NOMO-1 treated with DMSO at 0.1 percent for 48 hours (cell line): Measurements from ENCODE around the gene NKD2.

Experiments
- DNase-seq: peaks from one replicate; lab custom pipeline; 2025; ENCODE audit not compliant: unreplicated experiment; lab: John Stamatoyannopoulos, UW

The NKD2 gene

GRCh38 chr5:978054-978453 is 30.5 kb upstream of the NKD2 start:
- DNase-seq: no peak

DNA sequence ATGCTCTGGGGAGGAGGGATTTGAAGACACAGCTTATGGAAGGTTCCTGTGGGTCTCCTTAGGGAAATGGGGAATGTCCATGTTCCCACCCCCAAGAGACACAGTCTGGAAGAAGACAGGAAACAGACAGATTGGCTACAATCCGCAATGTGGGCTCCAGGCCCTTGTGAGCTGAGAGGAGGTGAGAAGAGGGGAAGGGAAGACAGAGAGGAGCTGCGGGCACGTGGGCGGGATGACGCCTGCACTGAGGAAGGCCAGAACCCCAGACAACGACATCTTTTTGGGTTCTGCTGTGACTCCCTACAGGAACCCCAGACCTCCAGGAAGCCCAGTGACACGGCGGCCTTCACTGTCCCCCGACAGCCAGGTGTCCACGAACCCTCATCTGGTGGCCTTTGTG is 29.9 kb upstream of the NKD2 start:
- DNase-seq: no peak

- DNase-seq: no peak
Observed at GRCh38 chr5:979100-979817, 29.3 kb upstream of the NKD2 start.

DNA sequence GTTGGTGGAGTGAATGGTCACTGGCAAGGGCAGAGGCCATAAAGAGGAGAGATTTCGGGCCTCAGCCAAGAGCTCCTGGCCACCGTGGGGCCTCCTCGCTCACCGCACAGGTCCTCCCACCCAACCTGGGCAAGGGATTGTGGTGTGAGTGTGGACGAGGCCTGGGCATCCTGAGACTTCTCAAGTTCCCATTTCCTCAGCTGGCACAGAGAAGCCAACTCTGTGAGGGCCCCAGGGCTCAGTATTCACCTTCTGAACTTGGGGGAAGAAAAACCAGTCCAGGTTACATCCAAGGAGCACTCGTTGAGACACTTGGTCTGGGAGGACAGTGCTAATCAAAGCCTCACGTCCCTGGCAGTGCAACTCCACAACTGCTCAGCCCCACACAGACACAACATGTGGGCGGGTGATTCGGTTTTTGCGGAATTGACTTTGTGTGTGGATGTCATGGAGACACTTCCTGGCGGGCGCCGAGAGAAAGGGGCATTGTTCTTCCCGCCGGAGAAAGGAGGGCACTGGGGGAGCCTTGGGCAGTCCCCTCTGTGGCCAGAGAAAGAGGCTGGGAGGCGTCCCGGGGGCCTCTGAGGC is 28.5 kb upstream of the NKD2 start:
- DNase-seq: no peak

GRCh38 chr5:980966-981365 is 27.6 kb upstream of the NKD2 start:
- DNase-seq: no peak

DNA sequence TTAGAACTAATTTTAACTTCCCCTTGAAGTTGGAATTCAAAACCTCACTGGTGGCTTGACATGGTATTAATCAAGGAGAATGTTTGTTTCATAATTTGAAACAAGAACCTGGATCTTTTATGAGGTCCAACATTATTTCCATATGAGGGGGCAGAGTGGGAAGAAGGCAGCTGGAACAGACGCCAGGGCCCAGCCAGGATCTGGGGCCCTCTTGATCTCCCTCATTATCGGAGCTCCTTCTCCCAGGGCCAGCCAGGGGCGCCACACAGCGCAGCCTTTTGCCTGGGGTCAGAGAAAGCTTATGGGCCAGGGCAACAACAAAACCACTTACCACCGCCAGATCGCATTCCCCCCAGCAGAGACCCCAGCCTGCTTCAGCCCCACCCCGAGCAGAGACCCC is 27.1 kb upstream of the NKD2 start:
- peak; percentile 25 for DNase-seq

DNA sequence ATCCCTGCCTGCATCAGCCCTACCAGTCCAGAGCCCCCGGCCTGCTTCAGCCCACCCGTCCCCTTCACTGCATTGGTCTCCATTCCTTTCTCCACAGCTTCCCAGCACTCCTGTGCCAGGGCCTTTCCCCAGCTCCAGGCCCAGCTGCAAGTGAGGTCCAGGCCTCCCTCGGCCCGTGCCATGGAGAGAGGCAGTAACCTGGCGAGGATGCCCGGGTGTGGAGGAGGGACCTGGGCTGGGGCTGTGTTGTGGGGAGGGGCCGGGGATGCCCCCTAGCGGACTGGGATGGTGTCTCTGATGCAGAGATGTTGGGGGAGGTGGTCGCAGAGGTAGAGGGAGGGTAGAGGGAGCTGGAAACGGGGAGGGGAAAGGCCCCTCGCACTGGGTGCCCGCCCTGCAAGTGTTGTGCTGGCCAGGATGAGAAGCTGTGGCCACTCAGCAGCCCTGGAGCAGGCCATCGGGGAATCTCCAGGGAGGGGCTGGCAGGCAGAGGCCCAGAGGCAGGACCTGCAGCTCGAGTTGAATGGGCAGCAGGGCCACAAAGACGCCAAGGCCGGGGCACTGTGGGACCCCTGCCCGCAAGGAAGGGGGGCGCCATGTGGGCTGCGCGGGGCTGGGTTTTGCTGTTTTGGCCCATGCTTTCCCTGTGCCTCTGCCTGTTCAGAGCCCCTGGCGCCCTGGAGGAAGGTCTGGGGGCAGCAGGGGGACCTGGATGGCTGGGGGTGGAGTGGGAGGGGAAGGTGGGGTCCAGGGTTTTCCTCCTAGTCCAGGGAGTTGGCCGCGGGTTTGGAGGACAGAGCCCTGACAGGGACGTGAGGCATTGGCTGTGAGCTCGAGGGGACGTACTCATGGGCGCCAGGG is 26.0 kb upstream of the NKD2 start:
- DNase-seq: no peak

DNA sequence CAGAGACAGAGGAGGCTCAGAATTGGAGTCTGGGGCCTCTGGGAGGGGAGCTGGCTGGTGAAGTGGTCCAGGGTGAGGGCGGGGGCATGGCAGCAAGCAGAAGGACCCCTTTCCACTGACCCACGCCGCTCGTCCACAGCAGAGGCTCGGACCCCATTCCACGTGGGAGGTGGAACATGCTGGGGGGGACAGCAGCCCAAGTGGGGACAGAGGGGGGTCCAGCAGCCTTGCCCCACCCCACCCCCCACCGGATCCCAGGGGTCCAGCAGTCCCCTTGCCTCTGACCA is 25.4 kb upstream of the NKD2 start:
- DNase-seq: no peak

GRCh38 chr5:983568-983967 is 25.0 kb upstream of the NKD2 start:
- no peak for DNase-seq

- no peak for DNase-seq
Observed at GRCh38 chr5:984774-985173, 23.8 kb upstream of the NKD2 start.

DNA sequence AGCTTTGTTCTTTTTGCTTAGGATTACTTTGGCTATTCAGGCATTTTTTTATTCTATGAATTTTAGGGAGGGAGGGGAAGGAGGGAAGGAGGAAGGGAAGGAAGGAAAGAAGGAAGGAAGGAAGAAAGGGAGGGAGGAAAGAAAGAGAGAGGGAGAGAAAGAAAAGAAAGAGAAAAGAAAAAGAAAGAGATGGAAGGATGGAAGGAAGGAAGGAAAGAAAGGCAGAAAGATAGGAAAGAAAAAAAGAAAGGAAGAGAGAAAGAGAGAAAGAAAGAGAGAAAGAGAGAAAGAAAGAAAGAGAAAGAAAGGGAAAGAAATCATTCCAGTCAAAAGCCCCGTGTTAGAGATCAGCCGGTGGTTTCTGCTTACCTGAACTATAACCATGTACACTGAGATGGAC is 20.8 kb upstream of the NKD2 start:
- no peak for DNase-seq

- DNase-seq: no peak
Observed at GRCh38 chr5:988322-988721, 20.3 kb upstream of the NKD2 start.

GRCh38 chr5:989961-990530 is 18.6 kb upstream of the NKD2 start:
- DNase-seq: peak; percentile 45

GRCh38 chr5:991472-992267 is 16.9 kb upstream of the NKD2 start:
- DNase-seq: no peak

DNA sequence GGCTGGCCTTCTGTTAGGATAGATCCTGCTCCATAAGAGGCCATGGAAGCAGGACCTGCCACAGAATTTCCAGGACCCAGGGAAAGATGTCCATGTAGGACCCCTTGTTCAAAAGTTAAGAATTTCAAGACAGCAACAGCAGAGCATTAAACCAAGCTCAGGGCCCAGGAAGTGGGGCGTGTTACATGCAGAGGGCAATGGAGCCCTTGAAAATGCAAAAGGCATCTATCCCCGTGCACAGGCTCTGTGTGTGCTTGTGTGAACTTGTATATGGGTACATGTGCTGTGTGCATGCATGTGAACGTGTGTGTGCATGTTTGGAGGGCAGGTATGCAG is 14.4 kb upstream of the NKD2 start:
- no peak for DNase-seq

GRCh38 chr5:994821-995220 is 13.8 kb upstream of the NKD2 start:
- no peak for DNase-seq

DNA sequence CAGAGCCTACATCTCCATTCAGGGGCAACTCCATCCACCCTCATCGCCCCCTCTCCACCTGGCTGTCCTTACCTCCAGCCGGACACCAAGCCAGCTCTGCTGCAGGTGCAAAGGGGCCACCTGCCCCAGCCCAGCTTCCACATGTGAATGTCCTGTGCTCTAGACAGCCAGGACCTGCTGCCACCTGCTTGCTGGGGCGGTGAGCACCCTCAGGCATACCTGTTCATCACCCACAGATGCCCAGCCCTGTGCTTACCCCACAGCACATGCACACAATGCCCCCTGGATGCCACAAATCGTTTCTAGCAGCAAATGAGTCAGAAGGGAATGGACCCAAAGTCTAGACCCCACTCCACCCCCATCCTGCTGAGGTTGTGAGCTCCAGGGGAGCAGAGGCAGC is 13.3 kb upstream of the NKD2 start:
- DNase-seq: no peak

DNA sequence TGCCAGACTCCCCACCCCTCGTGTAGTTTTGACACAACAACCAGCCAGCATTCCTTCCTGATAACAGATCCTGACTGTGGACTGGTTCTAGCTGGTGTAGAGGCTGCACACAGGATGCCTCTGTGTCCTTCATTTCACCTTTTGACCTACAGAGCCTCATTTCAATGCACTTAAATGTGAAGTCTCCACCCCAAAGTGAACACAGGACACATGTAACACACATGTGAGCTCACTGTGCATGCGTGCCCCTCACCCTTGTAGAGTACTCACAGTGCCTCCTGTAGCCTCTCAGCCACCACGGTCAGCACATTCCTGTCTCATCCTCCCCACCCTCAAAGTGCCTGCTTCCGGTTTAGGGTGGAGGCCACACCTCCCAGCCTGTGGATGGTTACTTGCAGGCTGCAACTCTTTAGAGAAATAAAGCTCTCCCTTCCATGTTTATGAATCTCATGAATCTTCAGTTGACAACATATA is 11.6 kb upstream of the NKD2 start:
- DNase-seq: peak; percentile 89

DNA sequence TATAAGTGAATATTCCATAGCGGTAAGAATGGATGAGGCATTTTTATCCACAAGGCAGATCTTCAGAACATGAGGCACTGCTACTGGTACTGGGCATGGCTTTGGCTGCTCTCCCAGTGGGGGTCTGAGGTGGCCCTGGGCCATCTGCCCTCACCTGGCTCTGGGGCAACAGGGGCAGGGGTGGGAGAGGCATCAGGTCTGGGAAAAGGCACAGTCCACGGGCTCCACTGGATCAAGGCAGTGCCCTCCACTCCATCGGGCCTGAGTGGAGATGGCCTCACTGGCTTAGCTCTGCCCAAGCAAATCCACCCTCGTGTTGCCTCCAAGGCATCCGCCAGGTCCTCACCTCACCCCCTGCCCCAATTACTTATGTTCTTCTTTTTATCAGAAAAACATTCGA is 10.9 kb upstream of the NKD2 start:
- no peak for DNase-seq

- DNase-seq: no peak
Observed at GRCh38 chr5:998246-999031, 10.2 kb upstream of the NKD2 start.
